ENCODE results near the gene LSS. TPM values are rescaled to one million over a fixed set of nuclear protein-coding genes. Genes with fewer than 3 reads are reported as not detected.
A peak's percentile ranks its signal among the peaks of the same experiment; 100 is the strongest.

Gene LSS
- total RNA-seq, 2 experiments from 2014 or later: 30.4 TPM

DNA sequence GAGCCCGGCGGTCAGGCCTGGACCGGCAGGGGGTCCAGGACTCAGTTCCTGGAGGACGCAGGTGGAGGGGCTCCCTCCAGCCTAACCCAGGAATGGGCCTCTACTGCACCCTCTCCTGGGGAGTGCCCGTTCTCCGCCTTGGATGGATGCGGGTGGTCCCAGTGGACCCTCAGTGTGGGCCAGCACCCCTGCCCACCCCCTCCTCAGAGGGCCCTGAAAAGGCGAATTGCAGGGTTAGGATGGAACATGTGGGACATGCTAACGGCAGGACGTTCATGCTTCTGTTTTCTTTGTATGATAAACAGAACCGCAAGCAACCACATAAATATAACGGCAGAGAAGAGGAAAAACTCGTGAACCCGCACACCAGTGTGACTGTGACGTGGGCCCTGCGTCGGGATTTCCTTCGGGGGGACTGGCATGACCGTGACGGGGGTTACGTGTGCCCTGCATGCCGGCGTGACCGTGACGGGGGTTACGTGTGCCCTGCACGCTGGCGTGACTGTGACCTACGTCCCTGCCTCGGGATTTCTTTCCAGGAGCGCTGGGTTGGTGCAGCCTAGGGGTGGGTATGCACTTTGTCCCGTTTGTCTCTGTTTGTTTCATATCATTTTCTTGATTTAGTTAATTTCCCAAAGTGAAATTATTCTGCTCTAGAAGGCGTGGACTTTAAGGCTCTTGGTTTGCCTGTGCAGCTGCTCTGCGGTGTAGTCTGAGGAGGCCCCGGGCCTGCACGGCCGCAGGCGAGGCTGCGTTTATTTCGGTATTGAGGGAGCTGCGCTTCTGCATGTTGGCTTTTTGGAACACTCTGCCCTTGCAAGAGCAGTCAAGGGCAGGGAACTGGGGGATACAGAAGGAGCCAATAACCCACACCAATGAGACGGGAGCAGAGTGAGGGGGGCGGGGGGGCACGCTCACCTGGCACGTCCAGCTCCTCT, 76.3 kb downstream of the LSS start:
- peaks cover 7% of the 10 kb centered on the region for H3K4me1 ChIP-seq (ENCODE audit: insufficient read depth, low read length)
- H3K4me3 Mint-ChIP-seq: no peak overlapping the region
- no peaks in the 10 kb centered on the region for H3K36me3 Mint-ChIP-seq (ENCODE audit: low read depth)
- H3K27ac ChIP-seq (ENCODE audit: low read depth in 1 of 2, low read length in 2 of 2): no peak overlapping the region
- intact Hi-C loops (cut with DNase I, micrococcal nuclease): no loop called here
- no peaks in the 10 kb centered on the region for H3K9me3 Mint-ChIP-seq
- ATAC-seq (ENCODE audit: poor library complexity): no peak
- H3K27ac Mint-ChIP-seq: no peak overlapping the region
- ChIA-PET CTCF (interaction anchor here (1.1 to 1.7 kb wide), 2 partner anchors 9 to 22 kb away, joined by 3 to 9 read pairs; no protein-coding TSS in a partner anchor), POLR2A (no interaction called here)
- TF ChIP-seq, protein P1, sequence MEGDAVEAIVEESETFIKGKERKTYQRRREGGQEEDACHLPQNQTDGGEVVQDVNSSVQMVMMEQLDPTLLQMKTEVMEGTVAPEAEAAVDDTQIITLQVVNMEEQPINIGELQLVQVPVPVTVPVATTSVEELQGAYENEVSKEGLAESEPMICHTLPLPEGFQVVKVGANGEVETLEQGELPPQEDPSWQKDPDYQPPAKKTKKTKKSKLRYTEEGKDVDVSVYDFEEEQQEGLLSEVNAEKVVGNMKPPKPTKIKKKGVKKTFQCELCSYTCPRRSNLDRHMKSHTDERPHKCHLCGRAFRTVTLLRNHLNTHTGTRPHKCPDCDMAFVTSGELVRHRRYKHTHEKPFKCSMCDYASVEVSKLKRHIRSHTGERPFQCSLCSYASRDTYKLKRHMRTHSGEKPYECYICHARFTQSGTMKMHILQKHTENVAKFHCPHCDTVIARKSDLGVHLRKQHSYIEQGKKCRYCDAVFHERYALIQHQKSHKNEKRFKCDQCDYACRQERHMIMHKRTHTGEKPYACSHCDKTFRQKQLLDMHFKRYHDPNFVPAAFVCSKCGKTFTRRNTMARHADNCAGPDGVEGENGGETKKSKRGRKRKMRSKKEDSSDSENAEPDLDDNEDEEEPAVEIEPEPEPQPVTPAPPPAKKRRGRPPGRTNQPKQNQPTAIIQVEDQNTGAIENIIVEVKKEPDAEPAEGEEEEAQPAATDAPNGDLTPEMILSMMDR (IDR thresholded peaks at IDR 0.05): no peak
- no peaks in the 10 kb centered on the region for H3K27me3 ChIP-seq (ENCODE audit: control insufficient read depth in 1 of 2, insufficient read depth in 2 of 2, low read length in 2 of 2)
- H3K27me3 Mint-ChIP-seq: no peaks in the 10 kb centered on the region
- H3K4me3 ChIP-seq (ENCODE audit: low read length): no peak overlapping the region
- no peaks in the 10 kb centered on the region for H3K9me3 ChIP-seq (ENCODE audit: control insufficient read depth in 1 of 2, insufficient read depth in 1 of 2, low read length in 2 of 2)
- peak in 2 of 14 experiments; percentile 15 to 25 for DNase-seq
- H3K36me3 ChIP-seq (ENCODE audit: insufficient read depth, low read length): no peaks in the 10 kb centered on the region
- H3K4me1 Mint-ChIP-seq (ENCODE audit: low read depth): no peaks in the 10 kb centered on the region

DNA sequence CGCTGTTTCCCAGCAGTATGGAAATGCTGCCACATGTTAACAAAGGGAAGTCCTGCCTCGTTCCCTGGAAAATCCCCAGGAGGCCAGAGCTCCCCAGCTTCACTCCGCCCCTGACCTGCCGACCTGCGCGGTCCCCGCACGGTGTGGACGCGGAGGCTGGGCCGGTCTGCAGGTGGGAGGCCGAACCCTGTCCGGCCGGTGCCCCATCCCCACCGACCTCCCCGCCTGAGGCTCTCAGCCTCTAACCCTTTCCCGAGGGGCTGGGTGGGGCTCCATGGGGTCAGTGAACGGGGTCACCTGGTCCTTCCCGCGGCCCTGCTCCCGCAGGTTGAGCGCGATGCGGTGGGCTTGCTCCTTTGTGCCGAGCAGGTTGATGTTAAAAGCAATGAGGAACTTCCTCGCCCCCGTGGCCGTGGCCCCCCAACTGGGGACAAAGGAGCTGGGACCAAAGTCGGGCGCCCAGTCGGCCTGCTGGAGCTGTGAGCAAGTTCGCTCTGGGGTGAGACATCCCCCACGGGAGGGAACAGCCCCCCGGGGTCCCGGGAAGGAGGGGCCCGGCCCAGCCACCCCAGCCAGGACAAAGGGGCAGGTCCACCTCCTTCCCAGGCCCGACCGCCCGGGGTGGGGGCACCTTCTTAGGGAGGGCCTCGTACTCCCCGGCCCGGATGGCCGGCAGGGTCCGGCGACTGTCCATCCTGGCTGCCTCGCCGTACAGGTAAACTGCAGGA, 77.1 kb downstream of the LSS start:
- no peaks in the 10 kb centered on the region for H3K27me3 Mint-ChIP-seq
- Histone ChIP-seq H3K4me1 (ENCODE audit: insufficient read depth, low read length) (peaks cover 7% of the 10 kb centered on the region), H3K36me3 (ENCODE audit: insufficient read depth, low read length) (no peaks in the 10 kb centered on the region), H3K27ac (ENCODE audit: low read depth in 1 of 2, low read length in 2 of 2) (no peak overlapping the region), H3K9me3 (ENCODE audit: control insufficient read depth in 1 of 2, insufficient read depth in 1 of 2, low read length in 2 of 2) (no peaks in the 10 kb centered on the region), H3K27me3 (ENCODE audit: control insufficient read depth in 1 of 2, insufficient read depth in 2 of 2, low read length in 2 of 2) (no peaks in the 10 kb centered on the region), H3K4me3 (ENCODE audit: low read length) (no peak overlapping the region)
- CTCF ChIA-PET: no interaction called here
- intact Hi-C loops (cut with DNase I, micrococcal nuclease): no loop called here
- POLR2A ChIA-PET: no interaction called here
- H3K4me3 Mint-ChIP-seq: no peak overlapping the region
- H3K27ac Mint-ChIP-seq: no peak overlapping the region
- H3K4me1 Mint-ChIP-seq (ENCODE audit: low read depth): no peaks in the 10 kb centered on the region
- H3K9me3 Mint-ChIP-seq: no peaks in the 10 kb centered on the region
- peak in 2 of 14 experiments; percentile 15 to 27 for DNase-seq
- ATAC-seq (ENCODE audit: poor library complexity): no peak
- TF ChIP-seq, protein P1 (IDR thresholded peaks at IDR 0.05): no peak
- H3K36me3 Mint-ChIP-seq (ENCODE audit: low read depth): no peaks in the 10 kb centered on the region

DNA sequence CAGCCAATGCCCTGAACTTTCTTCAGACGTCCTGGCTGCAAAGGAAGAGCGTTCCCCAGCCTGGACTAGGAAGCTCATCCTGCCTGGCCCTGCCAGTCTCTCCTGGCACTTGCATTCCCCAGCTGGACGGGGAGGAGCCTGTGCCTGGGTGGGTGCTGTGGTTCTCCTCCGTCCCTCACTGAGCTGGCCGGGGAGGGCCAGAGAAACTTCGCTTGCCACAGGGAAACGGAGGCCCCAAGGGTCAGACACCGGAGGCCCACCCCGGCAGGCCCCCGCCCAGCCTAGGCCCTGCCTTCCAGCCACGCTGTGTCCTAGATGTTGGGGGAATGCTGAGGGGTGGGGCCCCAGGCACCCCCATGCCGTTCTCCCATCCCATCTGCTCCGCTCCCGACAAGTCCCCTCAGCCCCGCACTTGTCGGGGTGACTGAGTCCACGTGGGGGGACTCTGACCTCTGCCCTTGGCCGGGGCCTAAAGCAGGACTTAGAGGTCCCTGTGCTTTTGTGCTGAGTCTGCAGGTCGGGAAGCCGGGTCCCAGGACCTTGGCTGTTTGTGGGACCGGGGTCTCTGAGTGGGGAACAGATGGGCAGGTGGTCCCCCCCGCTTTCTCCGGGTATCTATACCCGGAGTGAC, 78.0 kb downstream of the LSS start:
- H3K9me3 ChIP-seq (ENCODE audit: control insufficient read depth in 1 of 2, insufficient read depth in 1 of 2, low read length in 2 of 2): no peaks in the 10 kb centered on the region
- ChIA-PET CTCF (no interaction called here), POLR2A (no interaction called here)
- ATAC-seq (ENCODE audit: poor library complexity) (no peak), DNase-seq (peak in 1 of 14 experiments; percentile 17)
- peaks cover 7% of the 10 kb centered on the region for H3K4me1 ChIP-seq (ENCODE audit: insufficient read depth, low read length)
- Mint-ChIP-seq H3K36me3 (ENCODE audit: low read depth) (no peaks in the 10 kb centered on the region), H3K4me3 (no peak overlapping the region), H3K9me3 (no peaks in the 10 kb centered on the region), H3K4me1 (ENCODE audit: low read depth) (no peaks in the 10 kb centered on the region), H3K27ac (no peak overlapping the region), H3K27me3 (no peaks in the 10 kb centered on the region)
- no peaks in the 10 kb centered on the region for H3K27me3 ChIP-seq (ENCODE audit: control insufficient read depth in 1 of 2, insufficient read depth in 2 of 2, low read length in 2 of 2)
- TF ChIP-seq, protein P1 (IDR thresholded peaks at IDR 0.05): no peak
- no peak overlapping the region for H3K4me3 ChIP-seq (ENCODE audit: low read length)
- no peaks in the 10 kb centered on the region for H3K36me3 ChIP-seq (ENCODE audit: insufficient read depth, low read length)
- H3K27ac ChIP-seq (ENCODE audit: low read depth in 1 of 2, low read length in 2 of 2): no peak overlapping the region
- intact Hi-C loops (cut with DNase I, micrococcal nuclease): no loop called here
